K562 (cell line): ENCODE measurements around the gene TBC1D17. TPM values are rescaled to one million over a fixed set of nuclear protein-coding genes. Genes with fewer than 3 reads are reported as not detected.

Experiments
- BCL6 ChIP-seq: fragments of 250-450 bp; sonication (Bioruptor Pico); IDR thresholded peaks from 2 replicates; pipeline ENCODE4 v1.4.0; 2020
- BHLHE40 ChIP-seq: IDR thresholded peaks from 2 replicates; pipeline ENCODE4 v1.6.1; 2011; ENCODE audit warnings: low read length, improper control_type of control experiment
- DPF2 ChIP-seq: fragments of 450-650 bp; IDR thresholded peaks from 2 replicates; pipeline ENCODE4 v1.6.1; 2016
- ELF4 ChIP-seq: fragments of 450-650 bp; formaldehyde crosslinking; IDR thresholded peaks from 2 replicates; pipeline ENCODE4 v1.4.0; 2022; ENCODE audit warnings: missing genetic modification characterization
- KAT7 ChIP-seq: sonication (generic); formaldehyde crosslinking; IDR thresholded peaks from 2 replicates; pipeline ENCODE4 v1.8.0; 2022; ENCODE audit warnings: missing genetic modification reagents, mild to moderate bottlenecking, borderline replicate concordance
- PHF21A ChIP-seq: fragments of 450-650 bp; IDR thresholded peaks from 2 replicates; pipeline ENCODE4 v1.6.1; 2017; ENCODE audit warnings: low read depth, borderline replicate concordance
- SAFB ChIP-seq: fragments of 200-400 bp; formaldehyde crosslinking; IDR thresholded peaks from 2 replicates; pipeline ENCODE4 v1.6.1; 2017; ENCODE audit warnings: low read depth, low read length, borderline replicate concordance
- TAF1 ChIP-seq: IDR thresholded peaks from 2 replicates; pipeline ENCODE4 v1.6.1; 2011; ENCODE audit warnings: mild to moderate bottlenecking, low read length, moderate library complexity; ENCODE audit not compliant: insufficient read depth, control insufficient read depth, severe bottlenecking; ENCODE audit errors: extremely low read depth
- YY1 ChIP-seq, 3 experiments: IDR thresholded peaks; 2 replicates each; pipeline ENCODE4 v1.6.1; 2011; ENCODE audit warnings: low read length in 2 of 3, mild to moderate bottlenecking in 2 of 3, moderate library complexity in 2 of 3, borderline replicate concordance in 1 of 3, control low read depth in 1 of 3, low read depth in 1 of 3; ENCODE audit not compliant: insufficient read depth in 3 of 3, insufficient replicate concordance in 2 of 3, control insufficient read depth in 1 of 3, insufficient read length in 1 of 3; ENCODE audit errors: extremely low read depth in 1 of 3
- ZNF133 ChIP-seq: fragments of 250-450 bp; sonication (Bioruptor Pico); IDR thresholded peaks from 2 replicates; pipeline ENCODE4 v1.4.0; 2020; ENCODE audit warnings: mild to moderate bottlenecking
- ZNF239 ChIP-seq: fragments of 250-450 bp; sonication (Bioruptor Pico); IDR thresholded peaks from 2 replicates; pipeline ENCODE4 v1.4.0; 2020; ENCODE audit warnings: mild to moderate bottlenecking
- ZNF263 ChIP-seq: sonication (generic); formaldehyde crosslinking; IDR thresholded peaks from 2 replicates; pipeline ENCODE4 v1.8.0; 2022; ENCODE audit warnings: mild to moderate bottlenecking, missing genetic modification reagents, borderline replicate concordance
- ZNF311 ChIP-seq: fragments of 250-450 bp; sonication (Bioruptor Pico); IDR thresholded peaks from 2 replicates; pipeline ENCODE4 v1.4.0; 2020; ENCODE audit warnings: mild to moderate bottlenecking, moderate library complexity
- ZNF589 ChIP-seq: fragments of 200-800 bp; sonication (Bioruptor generic); IDR thresholded peaks from 2 replicates; pipeline ENCODE4 v1.6.1; 2016; ENCODE audit warnings: low read depth, missing genetic modification characterization, missing compliant biosample characterization
- polyA plus RNA-seq, 8 experiments: library from polyadenylated mRNA; depleted of rRNA in 4 of 8; stranded (reverse) in 5 of 8; unstranded in 3 of 8; fragments of >200 nt; fragmentation: Nextera tagmentation in 2 of 8; fragmentation: Illumina TruSeq in 1 of 8; extraction: Ambion mirVana in 2 of 8; extraction: Trizol in 1 of 8; gene quantifications; 2 replicates each; pipeline versions ENCODE4 v1.2.1 to v1.2.3, GENCODE V29; 2011 to 2014; ENCODE audit warnings: inconsistent platforms in 1 of 8, missing spikeins in 1 of 8
- total RNA-seq, 7 experiments: library from RNA; depleted of rRNA in 6 of 7; stranded (reverse); fragments of >200 nt in 6 of 7; fragmentation: Illumina TruSeq in 2 of 7; extraction: Trizol in 2 of 7; gene quantifications; 2 replicates each; pipeline versions ENCODE4 v1.2.1 to v1.2.3, GENCODE V29; 2011 to 2021; ENCODE audit warnings: low replicate concordance in 1 of 7
- TF ChIP-seq, protein P1 (sequence below): fragments of 250-450 bp; sonication (Bioruptor Pico); IDR thresholded peaks from 2 replicates; pipeline ENCODE4 v1.5.0; 2021
- TF ChIP-seq, protein P2 (sequence below): IDR thresholded peaks from 2 replicates; pipeline ENCODE4 v1.6.1; 2012; ENCODE audit warnings: low read depth, low read length, improper control_type of control experiment, borderline replicate concordance
- TF ChIP-seq, protein P3 (sequence below), 2 experiments: fragments of 200-800 bp in 1 of 2; sonication (Bioruptor generic) in 1 of 2; sonication (generic) in 1 of 2; formaldehyde crosslinking in 1 of 2; IDR thresholded peaks in 1 of 2; conservative IDR thresholded peaks in 1 of 2; 2 replicates each; pipeline versions ENCODE4 v1.5.0 to v1.6.1; 2016 to 2020; ENCODE audit warnings: missing compliant biosample characterization in 1 of 2, missing genetic modification characterization in 1 of 2, missing genetic modification reagents in 1 of 2
- TF ChIP-seq, protein P4 (sequence below): fragments of 450-650 bp; IDR thresholded peaks from 2 replicates; pipeline ENCODE4 v1.6.1; 2017; ENCODE audit warnings: mild to moderate bottlenecking, moderate library complexity
- TF ChIP-seq, protein P5 (sequence below): fragments of 250-450 bp; sonication (Bioruptor Pico); IDR thresholded peaks from 2 replicates; pipeline ENCODE4 v1.8.0; 2022; ENCODE audit warnings: inconsistent platforms, mild to moderate bottlenecking, moderate library complexity, borderline replicate concordance

The TBC1D17 gene
- total and polyA plus RNA-seq, 9 of the 15 experiments (the other 6 are each of a cell fraction or from before 2014, with no cell fraction given): 0.42 to 16.0 (median 3.8) TPM

DNA sequence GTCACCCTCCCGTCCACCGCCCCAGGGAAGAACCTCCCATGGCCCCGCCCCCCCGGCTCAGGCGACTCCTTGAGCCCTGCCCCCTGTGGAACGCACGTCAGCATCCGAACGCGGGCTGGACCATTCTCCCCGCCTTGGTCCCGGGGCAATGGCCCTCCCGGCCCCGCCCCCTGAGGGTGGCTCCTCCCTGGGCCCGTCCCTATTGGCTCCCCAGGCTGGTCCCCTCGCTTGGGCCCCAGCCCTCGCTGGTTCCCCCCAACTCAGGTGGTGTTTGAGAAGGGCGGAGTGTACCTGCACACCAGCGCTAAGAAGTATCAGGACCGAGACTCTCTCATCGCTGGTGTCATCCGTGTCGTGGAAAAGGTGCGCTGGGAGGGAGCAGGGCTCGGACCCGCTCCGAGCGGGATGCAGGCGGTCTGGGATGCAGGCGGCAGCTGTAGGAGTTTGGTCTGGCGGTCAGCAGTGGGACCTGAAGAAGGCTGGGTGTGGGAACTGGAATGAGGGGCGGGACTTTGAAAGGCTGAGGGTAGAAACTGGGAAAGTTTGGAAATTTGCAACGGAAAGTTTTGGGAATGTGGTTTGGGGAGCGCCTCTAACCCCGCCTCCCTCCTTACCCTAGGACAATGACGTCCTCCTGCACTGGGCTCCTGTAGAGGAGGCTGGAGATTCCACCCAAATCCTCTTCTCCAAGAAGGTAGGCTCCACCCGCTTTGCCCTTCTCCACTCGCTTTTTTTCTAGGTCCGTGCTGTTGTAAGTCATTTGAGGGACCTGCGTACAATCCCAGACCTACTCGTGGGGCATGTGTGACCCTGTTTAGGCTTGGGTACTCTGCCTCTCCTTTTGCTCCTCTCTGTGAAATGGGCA lies 609 bp downstream of the TBC1D17 start (continued):
- TF ChIP-seq, protein P1, sequence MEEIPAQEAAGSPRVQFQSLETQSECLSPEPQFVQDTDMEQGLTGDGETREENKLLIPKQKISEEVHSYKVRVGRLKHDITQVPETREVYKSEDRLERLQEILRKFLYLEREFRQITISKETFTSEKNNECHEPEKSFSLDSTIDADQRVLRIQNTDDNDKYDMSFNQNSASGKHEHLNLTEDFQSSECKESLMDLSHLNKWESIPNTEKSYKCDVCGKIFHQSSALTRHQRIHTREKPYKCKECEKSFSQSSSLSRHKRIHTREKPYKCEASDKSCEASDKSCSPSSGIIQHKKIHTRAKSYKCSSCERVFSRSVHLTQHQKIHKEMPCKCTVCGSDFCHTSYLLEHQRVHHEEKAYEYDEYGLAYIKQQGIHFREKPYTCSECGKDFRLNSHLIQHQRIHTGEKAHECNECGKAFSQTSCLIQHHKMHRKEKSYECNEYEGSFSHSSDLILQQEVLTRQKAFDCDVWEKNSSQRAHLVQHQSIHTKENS (CRISPR knock-in tag): no peak
- TF ChIP-seq BCL6: no peak
- 0 out of 2 replicates have a peak, but pooled peaks have one; percentile 10 for TF ChIP-seq ELF4 (CRISPR knock-in tag)
- TF ChIP-seq ZNF263 (CRISPR knock-in tag): peak; percentile 22; the same call in 1 of the 2 replicates
- TF ChIP-seq DPF2: no peak
- TF ChIP-seq KAT7 (CRISPR knock-in tag): no peak
- peak in 1 of 3 experiments; percentile 30 for TF ChIP-seq YY1 (IDR thresholded peaks at IDR 0.05; ENCODE audit: borderline replicate concordance in 1 of 3, control insufficient read depth in 1 of 3, extremely low read depth in 1 of 3, insufficient read depth in 3 of 3, insufficient read length in 1 of 3, insufficient replicate concordance in 2 of 3, low read depth in 1 of 3, low read length in 2 of 3)
- no peak for TF ChIP-seq ZNF239
- TF ChIP-seq TAF1: peak; percentile 46
- TF ChIP-seq, protein P2, sequence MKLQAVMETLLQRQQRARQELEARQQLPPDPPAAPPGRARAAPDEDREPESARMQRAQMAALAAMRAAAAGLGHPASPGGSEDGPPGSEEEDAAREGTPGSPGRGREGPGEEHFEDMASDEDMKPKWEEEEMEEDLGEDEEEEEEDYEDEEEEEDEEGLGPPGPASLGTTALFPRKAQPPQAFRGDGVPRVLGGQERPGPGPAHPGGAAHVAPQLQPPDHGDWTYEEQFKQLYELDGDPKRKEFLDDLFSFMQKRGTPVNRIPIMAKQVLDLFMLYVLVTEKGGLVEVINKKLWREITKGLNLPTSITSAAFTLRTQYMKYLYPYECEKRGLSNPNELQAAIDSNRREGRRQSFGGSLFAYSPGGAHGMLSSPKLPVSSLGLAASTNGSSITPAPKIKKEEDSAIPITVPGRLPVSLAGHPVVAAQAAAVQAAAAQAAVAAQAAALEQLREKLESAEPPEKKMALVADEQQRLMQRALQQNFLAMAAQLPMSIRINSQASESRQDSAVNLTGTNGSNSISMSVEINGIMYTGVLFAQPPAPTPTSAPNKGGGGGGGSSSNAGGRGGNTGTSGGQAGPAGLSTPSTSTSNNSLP: no peak
- TF ChIP-seq ZNF311 (CRISPR knock-in tag): no peak
- TF ChIP-seq SAFB: no peak
- TF ChIP-seq, protein P3, sequence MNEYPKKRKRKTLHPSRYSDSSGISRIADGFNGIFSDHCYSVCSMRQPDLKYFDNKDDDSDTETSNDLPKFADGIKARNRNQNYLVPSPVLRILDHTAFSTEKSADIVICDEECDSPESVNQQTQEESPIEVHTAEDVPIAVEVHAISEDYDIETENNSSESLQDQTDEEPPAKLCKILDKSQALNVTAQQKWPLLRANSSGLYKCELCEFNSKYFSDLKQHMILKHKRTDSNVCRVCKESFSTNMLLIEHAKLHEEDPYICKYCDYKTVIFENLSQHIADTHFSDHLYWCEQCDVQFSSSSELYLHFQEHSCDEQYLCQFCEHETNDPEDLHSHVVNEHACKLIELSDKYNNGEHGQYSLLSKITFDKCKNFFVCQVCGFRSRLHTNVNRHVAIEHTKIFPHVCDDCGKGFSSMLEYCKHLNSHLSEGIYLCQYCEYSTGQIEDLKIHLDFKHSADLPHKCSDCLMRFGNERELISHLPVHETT (CRISPR knock-in tag; conservative IDR thresholded peaks at IDR 0.05 in 1 of 2, IDR thresholded peaks at IDR 0.05 in 1 of 2): no peak
- TF ChIP-seq, protein P4, sequence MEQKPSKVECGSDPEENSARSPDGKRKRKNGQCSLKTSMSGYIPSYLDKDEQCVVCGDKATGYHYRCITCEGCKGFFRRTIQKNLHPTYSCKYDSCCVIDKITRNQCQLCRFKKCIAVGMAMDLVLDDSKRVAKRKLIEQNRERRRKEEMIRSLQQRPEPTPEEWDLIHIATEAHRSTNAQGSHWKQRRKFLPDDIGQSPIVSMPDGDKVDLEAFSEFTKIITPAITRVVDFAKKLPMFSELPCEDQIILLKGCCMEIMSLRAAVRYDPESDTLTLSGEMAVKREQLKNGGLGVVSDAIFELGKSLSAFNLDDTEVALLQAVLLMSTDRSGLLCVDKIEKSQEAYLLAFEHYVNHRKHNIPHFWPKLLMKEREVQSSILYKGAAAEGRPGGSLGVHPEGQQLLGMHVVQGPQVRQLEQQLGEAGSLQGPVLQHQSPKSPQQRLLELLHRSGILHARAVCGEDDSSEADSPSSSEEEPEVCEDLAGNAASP: no peak
- TF ChIP-seq, protein P5, sequence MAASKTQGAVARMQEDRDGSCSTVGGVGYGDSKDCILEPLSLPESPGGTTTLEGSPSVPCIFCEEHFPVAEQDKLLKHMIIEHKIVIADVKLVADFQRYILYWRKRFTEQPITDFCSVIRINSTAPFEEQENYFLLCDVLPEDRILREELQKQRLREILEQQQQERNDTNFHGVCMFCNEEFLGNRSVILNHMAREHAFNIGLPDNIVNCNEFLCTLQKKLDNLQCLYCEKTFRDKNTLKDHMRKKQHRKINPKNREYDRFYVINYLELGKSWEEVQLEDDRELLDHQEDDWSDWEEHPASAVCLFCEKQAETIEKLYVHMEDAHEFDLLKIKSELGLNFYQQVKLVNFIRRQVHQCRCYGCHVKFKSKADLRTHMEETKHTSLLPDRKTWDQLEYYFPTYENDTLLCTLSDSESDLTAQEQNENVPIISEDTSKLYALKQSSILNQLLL (CRISPR knock-in tag): no peak
- no peak for TF ChIP-seq PHF21A
- TF ChIP-seq BHLHE40: peak; percentile 26
- no peak; the same call in 1 of the 2 replicates for TF ChIP-seq ZNF589 (CRISPR knock-in tag)
- no peak for TF ChIP-seq ZNF133
